HTERT RPE-1 (cell line): ENCODE data around the gene HACD1.

ENCODE experiments used
- in situ Hi-C: fragments of 300-500 bp; cut with MboI; formaldehyde crosslinking; loops from 4 replicates; pipeline ENCODE4 v1.14.3; 2020; ENCODE audit warnings: low sequenced_read_pairs

Gene HACD1

GRCh38 chr10:17586821-17587234 is 30.3 kb downstream of the HACD1 start:
- in situ Hi-C loops: no loop called here

GRCh38 chr10:17585016-17585415 is 32.2 kb downstream of the HACD1 start:
- in situ Hi-C loops: no loop called here

GRCh38 chr10:17580885-17581284 is 36.3 kb downstream of the HACD1 start:
- in situ Hi-C loops: no loop called here

DNA sequence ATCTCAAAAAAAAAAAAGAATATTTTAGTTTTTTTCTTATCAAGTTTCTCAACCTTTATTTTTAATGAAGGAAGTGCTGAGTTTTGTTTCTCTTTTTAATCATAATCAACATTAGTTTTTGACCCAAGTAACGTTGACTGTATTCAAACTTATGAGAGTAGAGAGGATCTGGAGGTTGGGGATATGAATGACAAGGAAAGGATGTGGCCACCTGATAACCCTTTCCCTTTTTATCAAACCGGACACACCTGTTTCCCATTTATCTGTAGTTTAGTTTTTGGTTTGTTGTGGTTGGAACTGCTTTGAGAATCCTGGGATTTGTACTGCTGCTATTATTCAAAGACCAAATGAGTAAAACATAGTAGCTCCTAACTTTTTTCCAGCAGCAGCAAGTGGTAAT is 38.6 kb downstream of the HACD1 start:
- in situ Hi-C loops: no loop called here

GRCh38 chr10:17576768-17577167 is 40.4 kb downstream of the HACD1 start:
- in situ Hi-C loops: no loop called here

- in situ Hi-C loops: no loop called here
These were observed 52.3 kb downstream of the HACD1 start for GRCh38 chr10:17564911-17565310.

- in situ Hi-C loops: no loop called here
These were observed 53.7 kb downstream of the HACD1 start for GRCh38 chr10:17563452-17563851.

GRCh38 chr10:17562614-17563013 is 54.6 kb downstream of the HACD1 start:
- in situ Hi-C loops: no loop called here

- in situ Hi-C loops: no loop called here
These were observed 56.1 kb downstream of the HACD1 start for GRCh38 chr10:17561111-17561510.

DNA sequence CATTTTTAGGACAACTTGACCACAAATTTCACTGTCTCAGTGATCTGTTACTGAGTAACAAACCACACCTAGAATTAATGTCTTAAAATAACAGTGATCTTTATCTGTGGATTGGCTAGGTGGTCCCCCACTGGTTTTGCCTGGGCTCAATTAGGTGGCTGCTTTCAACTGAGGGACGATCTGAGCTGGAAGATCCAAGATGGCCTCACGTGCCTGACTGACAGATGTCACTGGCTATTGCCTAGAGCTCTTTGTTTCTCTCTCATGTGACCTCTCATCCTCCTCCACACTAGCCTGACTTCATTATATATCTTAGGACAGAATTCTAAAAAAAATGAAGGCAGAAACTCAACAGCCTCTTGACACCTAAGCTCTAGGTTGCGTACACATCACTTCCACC is 59.7 kb downstream of the HACD1 start:
- in situ Hi-C loops: no loop called here

DNA sequence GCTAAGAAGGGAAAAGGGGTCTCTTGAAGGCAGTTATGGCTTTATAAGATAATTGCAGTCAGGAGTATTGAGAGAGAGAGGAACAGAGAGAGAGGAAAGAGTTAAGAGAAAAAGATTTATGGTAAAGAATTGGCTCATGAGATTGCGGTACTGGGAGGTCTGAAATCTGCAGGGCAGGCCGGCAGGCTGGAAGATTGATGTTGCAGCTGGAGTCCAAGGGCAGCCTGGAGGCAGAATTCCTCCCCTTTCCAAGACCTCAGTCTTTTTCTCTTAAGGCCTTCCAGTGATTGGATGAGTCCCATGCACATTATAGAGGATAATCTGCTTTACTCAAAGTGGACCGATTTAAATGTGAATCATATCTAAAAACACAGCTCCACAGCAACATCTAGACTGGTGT is 68.4 kb downstream of the HACD1 start:
- in situ Hi-C loops: no loop called here

- in situ Hi-C loops: no loop called here
These were observed 69.0 kb downstream of the HACD1 start for GRCh38 chr10:17548162-17548561.

DNA sequence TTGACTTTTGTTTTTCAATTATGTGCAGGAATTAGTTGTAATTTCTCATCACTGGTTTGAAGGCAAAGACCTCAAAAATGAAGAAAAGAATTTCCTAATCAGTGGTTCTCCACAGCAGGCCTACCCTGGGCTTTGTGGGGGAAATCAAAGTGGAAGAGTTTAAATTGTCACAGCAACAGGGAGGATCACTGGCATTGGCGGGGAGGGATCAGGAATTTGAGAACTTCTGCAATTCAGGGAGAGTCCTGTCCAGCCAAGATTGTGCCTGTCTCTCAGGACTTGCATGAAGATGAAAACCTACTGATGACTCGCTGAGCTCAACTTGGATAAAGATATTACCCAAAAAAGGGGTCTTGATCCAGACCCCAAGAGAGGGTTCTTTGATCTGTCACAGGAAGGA is 70.1 kb downstream of the HACD1 start:
- in situ Hi-C loops: no loop called here

DNA sequence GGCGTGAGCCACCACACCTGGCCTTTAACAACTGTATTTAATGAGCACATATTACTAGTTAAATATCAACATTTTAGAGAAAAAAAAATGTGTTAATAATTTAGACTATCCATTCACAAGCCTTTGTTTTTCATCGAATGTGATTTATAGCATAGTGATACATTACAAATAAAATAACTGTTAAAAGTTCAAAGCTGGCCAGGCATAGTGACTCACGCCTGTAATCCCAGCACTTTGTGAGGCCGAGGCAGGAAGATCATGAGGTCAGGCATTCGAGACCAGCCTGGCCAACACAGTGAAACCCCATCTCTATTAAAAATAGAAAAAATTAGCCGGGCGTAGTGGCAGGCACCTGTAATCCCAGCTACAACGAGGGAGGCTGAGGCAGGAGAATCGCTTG is 72.7 kb downstream of the HACD1 start:
- in situ Hi-C loops: no loop called here
